ENCODE measurements around the gene RBM25. TPM values are rescaled to one million over a fixed set of nuclear protein-coding genes. Genes with fewer than 3 reads are reported as not detected.
A peak's percentile ranks its signal among the peaks of the same experiment; 100 is the strongest.

The RBM25 gene
- total and polyA plus RNA-seq, 2 experiments from 2014 or later = 120 to 204 TPM

DNA sequence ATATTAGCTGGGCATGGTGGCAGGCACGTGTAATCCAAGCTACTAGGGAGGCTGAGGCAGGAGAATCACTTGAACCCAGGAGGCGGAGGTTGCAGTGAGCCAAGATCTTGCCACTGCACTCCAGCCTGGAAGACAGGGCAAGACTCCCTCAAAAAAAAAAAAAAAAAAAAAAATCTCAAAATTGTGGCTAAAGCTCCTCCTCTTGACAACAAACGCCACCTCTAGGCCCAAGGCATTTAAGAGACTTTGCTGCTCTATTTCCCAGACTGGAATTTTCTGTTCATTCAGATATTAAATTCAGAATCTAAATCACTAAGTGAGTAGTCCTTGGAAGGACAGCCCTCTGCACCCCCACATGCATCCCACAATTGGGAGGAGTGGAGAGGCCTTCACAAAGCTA, 32.8 kb upstream of the RBM25 start:
- Histone ChIP-seq H3K27ac (ENCODE audit: low read depth) (no peak overlapping the region), H3K4me3 (peak overlapping the region; percentile 54), H4K20me1 (replicated peaks; ENCODE audit: insufficient read depth) (no peaks in the 10 kb centered on the region; the same call in 1 of the 2 replicates), H3K9me2 (ENCODE audit: insufficient read depth) (no peaks in the 10 kb centered on the region), H3F3A (replicated peaks; ENCODE audit: low read depth) (no peaks in the 10 kb centered on the region), H3K79me2 (replicated peaks; ENCODE audit: insufficient read depth) (peaks cover 11% of the 10 kb centered on the region; the same call in 1 of the 2 replicates), H3K36me3 (ENCODE audit: insufficient read depth) (no peaks in the 10 kb centered on the region), H3K4me1 (ENCODE audit: insufficient read depth) (peaks cover 6% of the 10 kb centered on the region), H2AFZ (no peak overlapping the region), H3K4me2 (peak overlapping the region; percentile 81), H3K27me3 (ENCODE audit: insufficient read depth) (no peaks in the 10 kb centered on the region)
- ATAC-seq (no peak), DNase-seq (ENCODE audit: low spot score) (peak; percentile 24)
- Mint-ChIP-seq H3K9me3 (no peaks in the 10 kb centered on the region), H3K27me3 (ENCODE audit: insufficient read depth, low read depth, poor library complexity) (peaks cover 8% of the 10 kb centered on the region), H3K27ac (no peak overlapping the region), H3K36me3 (ENCODE audit: low read depth) (peaks cover 12% of the 10 kb centered on the region; the same call in 2 of the 3 replicates), H3K4me3 (peak overlapping the region; percentile 89), H3K4me1 (peaks cover 23% of the 10 kb centered on the region)
- TF ChIP-seq, protein P1, sequence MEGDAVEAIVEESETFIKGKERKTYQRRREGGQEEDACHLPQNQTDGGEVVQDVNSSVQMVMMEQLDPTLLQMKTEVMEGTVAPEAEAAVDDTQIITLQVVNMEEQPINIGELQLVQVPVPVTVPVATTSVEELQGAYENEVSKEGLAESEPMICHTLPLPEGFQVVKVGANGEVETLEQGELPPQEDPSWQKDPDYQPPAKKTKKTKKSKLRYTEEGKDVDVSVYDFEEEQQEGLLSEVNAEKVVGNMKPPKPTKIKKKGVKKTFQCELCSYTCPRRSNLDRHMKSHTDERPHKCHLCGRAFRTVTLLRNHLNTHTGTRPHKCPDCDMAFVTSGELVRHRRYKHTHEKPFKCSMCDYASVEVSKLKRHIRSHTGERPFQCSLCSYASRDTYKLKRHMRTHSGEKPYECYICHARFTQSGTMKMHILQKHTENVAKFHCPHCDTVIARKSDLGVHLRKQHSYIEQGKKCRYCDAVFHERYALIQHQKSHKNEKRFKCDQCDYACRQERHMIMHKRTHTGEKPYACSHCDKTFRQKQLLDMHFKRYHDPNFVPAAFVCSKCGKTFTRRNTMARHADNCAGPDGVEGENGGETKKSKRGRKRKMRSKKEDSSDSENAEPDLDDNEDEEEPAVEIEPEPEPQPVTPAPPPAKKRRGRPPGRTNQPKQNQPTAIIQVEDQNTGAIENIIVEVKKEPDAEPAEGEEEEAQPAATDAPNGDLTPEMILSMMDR (conservative IDR thresholded peaks at IDR 0.05; ENCODE audit: low read depth in 2 of 2) = peak in 1 of 2 experiments; percentile 15; a peak in 2 of 4 replicates
- no peak for TF ChIP-seq NANOG (IDR thresholded peaks at IDR 0.05; ENCODE audit: borderline replicate concordance)

DNA sequence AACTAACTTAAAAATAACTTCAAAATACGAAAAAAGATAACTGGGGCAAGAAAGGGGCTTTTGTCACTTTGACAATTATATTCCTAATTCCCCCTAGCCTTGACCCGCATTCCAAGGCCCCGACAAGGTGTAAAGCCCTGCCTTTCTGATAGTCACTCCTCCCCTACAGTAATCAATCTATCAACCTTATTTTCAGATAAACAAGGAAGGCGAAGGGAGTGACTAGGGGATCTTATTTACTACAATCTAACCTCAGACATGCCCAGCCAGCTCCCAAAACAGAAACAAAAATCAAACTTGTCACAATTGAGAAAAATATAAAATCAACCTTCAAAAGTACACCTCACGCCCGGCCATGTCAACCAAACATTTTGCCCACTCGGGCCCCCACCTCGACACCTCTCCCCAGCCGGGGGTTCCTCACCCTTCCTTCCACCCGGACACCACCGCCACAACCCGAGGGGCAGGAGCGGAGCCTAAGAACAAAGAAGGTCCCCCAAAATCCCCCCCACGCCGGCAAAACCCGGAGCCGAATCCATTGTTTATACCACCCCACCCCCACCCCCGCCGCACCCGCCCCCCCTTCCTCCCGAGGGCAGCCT, 32.0 kb upstream of the RBM25 start:
- DNase-seq (ENCODE audit: low spot score) (peak; percentile 21), ATAC-seq (peak; percentile 4)
- no peaks in the 10 kb centered on the region for H3K27me3 ChIP-seq (ENCODE audit: insufficient read depth)
- peaks cover 12% of the 10 kb centered on the region; the same call in 2 of the 3 replicates for H3K36me3 Mint-ChIP-seq (ENCODE audit: low read depth)
- no peak overlapping the region; the same call in 1 of the 2 replicates for H2AFZ ChIP-seq
- H4K20me1 ChIP-seq (replicated peaks; ENCODE audit: insufficient read depth) = no peaks in the 10 kb centered on the region; the same call in 1 of the 2 replicates
- peak overlapping the region; percentile 89 for H3K4me3 Mint-ChIP-seq
- peaks cover 8% of the 10 kb centered on the region for H3K27me3 Mint-ChIP-seq (ENCODE audit: insufficient read depth, low read depth, poor library complexity)
- peaks cover 6% of the 10 kb centered on the region for H3K4me1 ChIP-seq (ENCODE audit: insufficient read depth)
- no peaks in the 10 kb centered on the region for H3F3A ChIP-seq (replicated peaks; ENCODE audit: low read depth)
- peaks cover 23% of the 10 kb centered on the region for H3K4me1 Mint-ChIP-seq
- peak overlapping the region; percentile 81 for H3K4me2 ChIP-seq
- peak overlapping the region; percentile 54 for H3K4me3 ChIP-seq
- H3K9me2 ChIP-seq (ENCODE audit: insufficient read depth) = no peaks in the 10 kb centered on the region
- H3K27ac Mint-ChIP-seq = peak overlapping the region; percentile 88
- peaks cover 11% of the 10 kb centered on the region; the same call in 1 of the 2 replicates for H3K79me2 ChIP-seq (replicated peaks; ENCODE audit: insufficient read depth)
- no peaks in the 10 kb centered on the region for H3K36me3 ChIP-seq (ENCODE audit: insufficient read depth)
- H3K27ac ChIP-seq (ENCODE audit: low read depth) = no peak overlapping the region
- H3K9me3 Mint-ChIP-seq = no peaks in the 10 kb centered on the region
- no peak for TF ChIP-seq STAT1 (IDR thresholded peaks at IDR 0.05; ENCODE audit: unreplicated experiment)
- no peak for TF ChIP-seq POLR2AphosphoS5 (IDR thresholded peaks at IDR 0.05; ENCODE audit: low read depth)
- TF ChIP-seq CREB1 (CRISPR knock-in tag; IDR thresholded peaks at IDR 0.05; ENCODE audit: low read depth) = no peak
- no peak for TF ChIP-seq EZH2 (IDR thresholded peaks at IDR 0.05; ENCODE audit: low read depth, unreplicated experiment)
- no peak for TF ChIP-seq EZH2phosphoT487 (IDR thresholded peaks at IDR 0.05; ENCODE audit: unreplicated experiment)
- TF ChIP-seq, protein P2, sequence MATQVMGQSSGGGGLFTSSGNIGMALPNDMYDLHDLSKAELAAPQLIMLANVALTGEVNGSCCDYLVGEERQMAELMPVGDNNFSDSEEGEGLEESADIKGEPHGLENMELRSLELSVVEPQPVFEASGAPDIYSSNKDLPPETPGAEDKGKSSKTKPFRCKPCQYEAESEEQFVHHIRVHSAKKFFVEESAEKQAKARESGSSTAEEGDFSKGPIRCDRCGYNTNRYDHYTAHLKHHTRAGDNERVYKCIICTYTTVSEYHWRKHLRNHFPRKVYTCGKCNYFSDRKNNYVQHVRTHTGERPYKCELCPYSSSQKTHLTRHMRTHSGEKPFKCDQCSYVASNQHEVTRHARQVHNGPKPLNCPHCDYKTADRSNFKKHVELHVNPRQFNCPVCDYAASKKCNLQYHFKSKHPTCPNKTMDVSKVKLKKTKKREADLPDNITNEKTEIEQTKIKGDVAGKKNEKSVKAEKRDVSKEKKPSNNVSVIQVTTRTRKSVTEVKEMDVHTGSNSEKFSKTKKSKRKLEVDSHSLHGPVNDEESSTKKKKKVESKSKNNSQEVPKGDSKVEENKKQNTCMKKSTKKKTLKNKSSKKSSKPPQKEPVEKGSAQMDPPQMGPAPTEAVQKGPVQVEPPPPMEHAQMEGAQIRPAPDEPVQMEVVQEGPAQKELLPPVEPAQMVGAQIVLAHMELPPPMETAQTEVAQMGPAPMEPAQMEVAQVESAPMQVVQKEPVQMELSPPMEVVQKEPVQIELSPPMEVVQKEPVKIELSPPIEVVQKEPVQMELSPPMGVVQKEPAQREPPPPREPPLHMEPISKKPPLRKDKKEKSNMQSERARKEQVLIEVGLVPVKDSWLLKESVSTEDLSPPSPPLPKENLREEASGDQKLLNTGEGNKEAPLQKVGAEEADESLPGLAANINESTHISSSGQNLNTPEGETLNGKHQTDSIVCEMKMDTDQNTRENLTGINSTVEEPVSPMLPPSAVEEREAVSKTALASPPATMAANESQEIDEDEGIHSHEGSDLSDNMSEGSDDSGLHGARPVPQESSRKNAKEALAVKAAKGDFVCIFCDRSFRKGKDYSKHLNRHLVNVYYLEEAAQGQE (IDR thresholded peaks at IDR 0.05; ENCODE audit: unreplicated experiment) = no peak
- TF ChIP-seq, protein P3, sequence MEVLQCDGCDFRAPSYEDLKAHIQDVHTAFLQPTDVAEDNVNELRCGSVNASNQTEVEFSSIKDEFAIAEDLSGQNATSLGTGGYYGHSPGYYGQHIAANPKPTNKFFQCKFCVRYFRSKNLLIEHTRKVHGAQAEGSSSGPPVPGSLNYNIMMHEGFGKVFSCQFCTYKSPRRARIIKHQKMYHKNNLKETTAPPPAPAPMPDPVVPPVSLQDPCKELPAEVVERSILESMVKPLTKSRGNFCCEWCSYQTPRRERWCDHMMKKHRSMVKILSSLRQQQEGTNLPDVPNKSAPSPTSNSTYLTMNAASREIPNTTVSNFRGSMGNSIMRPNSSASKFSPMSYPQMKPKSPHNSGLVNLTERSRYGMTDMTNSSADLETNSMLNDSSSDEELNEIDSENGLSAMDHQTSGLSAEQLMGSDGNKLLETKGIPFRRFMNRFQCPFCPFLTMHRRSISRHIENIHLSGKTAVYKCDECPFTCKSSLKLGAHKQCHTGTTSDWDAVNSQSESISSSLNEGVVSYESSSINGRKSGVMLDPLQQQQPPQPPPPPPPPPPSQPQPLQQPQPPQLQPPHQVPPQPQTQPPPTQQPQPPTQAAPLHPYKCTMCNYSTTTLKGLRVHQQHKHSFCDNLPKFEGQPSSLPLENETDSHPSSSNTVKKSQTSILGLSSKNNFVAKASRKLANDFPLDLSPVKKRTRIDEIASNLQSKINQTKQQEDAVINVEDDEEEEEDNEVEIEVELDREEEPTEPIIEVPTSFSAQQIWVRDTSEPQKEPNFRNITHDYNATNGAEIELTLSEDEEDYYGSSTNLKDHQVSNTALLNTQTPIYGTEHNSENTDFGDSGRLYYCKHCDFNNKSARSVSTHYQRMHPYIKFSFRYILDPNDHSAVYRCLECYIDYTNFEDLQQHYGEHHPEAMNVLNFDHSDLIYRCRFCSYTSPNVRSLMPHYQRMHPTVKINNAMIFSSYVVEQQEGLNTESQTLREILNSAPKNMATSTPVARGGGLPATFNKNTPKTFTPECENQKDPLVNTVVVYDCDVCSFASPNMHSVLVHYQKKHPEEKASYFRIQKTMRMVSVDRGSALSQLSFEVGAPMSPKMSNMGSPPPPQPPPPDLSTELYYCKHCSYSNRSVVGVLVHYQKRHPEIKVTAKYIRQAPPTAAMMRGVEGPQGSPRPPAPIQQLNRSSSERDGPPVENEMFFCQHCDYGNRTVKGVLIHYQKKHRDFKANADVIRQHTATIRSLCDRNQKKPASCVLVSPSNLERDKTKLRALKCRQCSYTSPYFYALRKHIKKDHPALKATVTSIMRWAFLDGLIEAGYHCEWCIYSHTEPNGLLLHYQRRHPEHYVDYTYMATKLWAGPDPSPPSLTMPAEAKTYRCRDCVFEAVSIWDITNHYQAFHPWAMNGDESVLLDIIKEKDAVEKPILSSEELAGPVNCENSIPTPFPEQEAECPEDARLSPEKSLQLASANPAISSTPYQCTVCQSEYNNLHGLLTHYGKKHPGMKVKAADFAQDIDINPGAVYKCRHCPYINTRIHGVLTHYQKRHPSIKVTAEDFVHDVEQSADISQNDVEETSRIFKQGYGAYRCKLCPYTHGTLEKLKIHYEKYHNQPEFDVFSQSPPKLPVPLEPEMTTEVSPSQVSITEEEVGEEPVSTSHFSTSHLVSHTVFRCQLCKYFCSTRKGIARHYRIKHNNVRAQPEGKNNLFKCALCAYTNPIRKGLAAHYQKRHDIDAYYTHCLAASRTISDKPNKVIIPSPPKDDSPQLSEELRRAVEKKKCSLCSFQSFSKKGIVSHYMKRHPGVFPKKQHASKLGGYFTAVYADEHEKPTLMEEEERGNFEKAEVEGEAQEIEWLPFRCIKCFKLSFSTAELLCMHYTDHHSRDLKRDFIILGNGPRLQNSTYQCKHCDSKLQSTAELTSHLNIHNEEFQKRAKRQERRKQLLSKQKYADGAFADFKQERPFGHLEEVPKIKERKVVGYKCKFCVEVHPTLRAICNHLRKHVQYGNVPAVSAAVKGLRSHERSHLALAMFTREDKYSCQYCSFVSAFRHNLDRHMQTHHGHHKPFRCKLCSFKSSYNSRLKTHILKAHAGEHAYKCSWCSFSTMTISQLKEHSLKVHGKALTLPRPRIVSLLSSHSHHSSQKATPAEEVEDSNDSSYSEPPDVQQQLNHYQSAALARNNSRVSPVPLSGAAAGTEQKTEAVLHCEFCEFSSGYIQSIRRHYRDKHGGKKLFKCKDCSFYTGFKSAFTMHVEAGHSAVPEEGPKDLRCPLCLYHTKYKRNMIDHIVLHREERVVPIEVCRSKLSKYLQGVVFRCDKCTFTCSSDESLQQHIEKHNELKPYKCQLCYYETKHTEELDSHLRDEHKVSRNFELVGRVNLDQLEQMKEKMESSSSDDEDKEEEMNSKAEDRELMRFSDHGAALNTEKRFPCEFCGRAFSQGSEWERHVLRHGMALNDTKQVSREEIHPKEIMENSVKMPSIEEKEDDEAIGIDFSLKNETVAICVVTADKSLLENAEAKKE (CRISPR knock-in tag; IDR thresholded peaks at IDR 0.05) = no peak
- no peak for TF ChIP-seq JUNB (IDR thresholded peaks at IDR 0.05; ENCODE audit: unreplicated experiment)
